Measurements from ENCODE around the gene PCNX2.

DNA sequence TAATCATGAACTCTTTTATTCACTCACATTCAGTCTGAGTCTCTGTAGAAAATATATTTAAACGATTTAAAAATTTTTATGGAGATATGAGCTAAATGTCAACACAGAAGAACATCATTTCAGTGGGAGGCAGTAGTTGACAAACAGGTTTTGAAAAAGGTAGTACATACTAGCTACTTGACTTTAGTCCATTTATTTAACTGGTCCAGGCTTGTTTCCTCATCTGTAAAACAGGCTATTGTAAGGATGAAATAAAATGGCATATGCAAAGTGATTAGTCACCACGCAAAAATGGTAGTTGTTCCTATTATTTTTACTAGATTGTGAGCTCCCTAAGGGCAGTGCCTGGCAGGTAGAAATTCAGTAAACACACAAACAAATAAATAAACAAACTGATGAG, 270.0 kb downstream of the PCNX2 start:
- TF ChIP-seq SUZ12 (IDR thresholded peaks at IDR 0.05; ENCODE audit: extremely low read depth, insufficient read depth, insufficient read length) = no peak
- TF ChIP-seq ZNF274 (IDR thresholded peaks at IDR 0.05; ENCODE audit: low read depth, low read length) = no peak
